Tibial nerve (tissue), 4 donors: ENCODE data around the gene ADI1. TPM values are rescaled to one million over a fixed set of nuclear protein-coding genes. Genes with fewer than 3 reads are reported as not detected.
A peak's percentile ranks its signal among the peaks of the same experiment; 100 is the strongest.

ENCODE experiments used
- DNase-seq, 2 donors: peaks; one replicate each; pipeline ENCODE4 v3.0.0-alpha.2; 2019; ENCODE audit warnings: low spot score in 2 of 2
- H3K27ac ChIP-seq, 4 donors: fragments of 200-600 bp; sonication (generic) in 3 of 4; one replicate each; pipeline ENCODE4 v1.5.1; 2017 to 2019; ENCODE audit warnings: mild to moderate bottlenecking in 1 of 4
- H3K27me3 ChIP-seq, 2 donors: fragments of 200-600 bp; sonication (generic) in 1 of 2; one replicate each; pipeline versions ENCODE4 v1.5.1 to v1.6.0; 2017 to 2019
- H3K36me3 ChIP-seq, 3 donors: fragments of 200-600 bp; sonication (generic); one replicate each; pipeline ENCODE4 v1.5.1; 2018 to 2019
- H3K4me1 ChIP-seq, 4 donors: fragments of 200-600 bp; sonication (generic) in 3 of 4; one replicate each; pipeline ENCODE4 v1.5.1; 2017 to 2019
- H3K4me3 ChIP-seq, 4 donors: fragments of 200-600 bp; sonication (generic) in 3 of 4; one replicate each; pipeline ENCODE4 v1.5.1; 2017 to 2019; ENCODE audit warnings: mild to moderate bottlenecking in 1 of 4, moderate library complexity in 1 of 4
- H3K9me3 ChIP-seq, 4 donors: fragments of 200-600 bp; sonication (generic) in 3 of 4; one replicate each; pipeline ENCODE4 v1.5.1; 2017 to 2019
- CTCF ChIP-seq, 5 experiments: fragments of 200-600 bp in 3 of 5; fragments of 450-650 bp in 2 of 5; sonication (generic) in 3 of 5; IDR thresholded peaks; one replicate each; pipeline ENCODE4 v1.5.1; 2016 to 2019; ENCODE audit warnings: antibody characterized with exemption in 5 of 5, mild to moderate bottlenecking in 3 of 5, moderate library complexity in 2 of 5
- EP300 ChIP-seq, 2 donors: sonication (generic); formaldehyde crosslinking; IDR thresholded peaks; one replicate each; pipeline ENCODE4 v1.6.1; 2017; ENCODE audit warnings: antibody characterized with exemption in 2 of 2, mild to moderate bottlenecking in 1 of 2
- POLR2A ChIP-seq, 2 donors: fragments of 450-650 bp; IDR thresholded peaks; one replicate each; pipeline ENCODE4 v1.6.1; 2017; ENCODE audit warnings: antibody characterized with exemption in 2 of 2, mild to moderate bottlenecking in 2 of 2, moderate library complexity in 2 of 2
- WGBS, 2 donors: methylation state at CpG; one replicate each; pipeline ENCODE4 v1.1.5; 2018; 5-methylcytosine and 5-hydroxymethylcytosine counted together
- total RNA-seq, 4 donors: library from RNA; depleted of rRNA; stranded (reverse); fragments of >200 nt; gene quantifications; one replicate each; pipeline ENCODE4 v1.1.0, GENCODE V29; 2016

The ADI1 gene
- total RNA-seq, 4 donors from 2014 or later: 51.9 to 112 (median 106) TPM

GRCh38 chr2:3489764-3490115 lies 29.6 kb downstream of the ADI1 start:
- DNase-seq: no peak
- WGBS, 2 donors: 82 to 83% methylated on average over 15 to 16 of the region's 16 CpGs

GRCh38 chr2:3488855-3489763 lies 30.2 kb downstream of the ADI1 start:
- no peak for DNase-seq
- Histone ChIP-seq H3K36me3 (peaks cover 0 to 29% (median 0%) of the 10 kb centered on the region in 3 donors), H3K27ac (peak overlapping the region in 1 of 4 donors; percentile 25), H3K4me1 (peaks cover 0 to 39% (median 4%) of the 10 kb centered on the region in 4 donors), H3K4me3 (no peak overlapping the region), H3K9me3 (peaks cover 0 to 3% (median 0%) of the 10 kb centered on the region in 4 donors), H3K27me3 (no peaks in the 10 kb centered on the region)
- 64 to 65% methylated on average over 21 to 23 of the region's 27 CpGs for WGBS, 2 donors
- no peak for TF ChIP-seq EP300 (IDR thresholded peaks at IDR 0.05)
- TF ChIP-seq CTCF (IDR thresholded peaks at IDR 0.05): no peak
- no peak for TF ChIP-seq POLR2A (IDR thresholded peaks at IDR 0.05)

More at GRCh38 chr2:3489764-3490115, 29.6 kb downstream of the ADI1 start:
- Histone ChIP-seq H3K36me3 (peaks cover 0 to 23% (median 0%) of the 10 kb centered on the region in 3 donors), H3K27ac (peak overlapping the region in 1 of 4 donors; percentile 65), H3K4me1 (peaks cover 0 to 40% (median 4%) of the 10 kb centered on the region in 4 donors), H3K9me3 (peaks cover 0 to 3% (median 0%) of the 10 kb centered on the region in 4 donors), H3K27me3 (no peaks in the 10 kb centered on the region), H3K4me3 (no peak overlapping the region)
- TF ChIP-seq POLR2A (IDR thresholded peaks at IDR 0.05): no peak
- no peak for TF ChIP-seq CTCF (IDR thresholded peaks at IDR 0.05)
- no peak for TF ChIP-seq EP300 (IDR thresholded peaks at IDR 0.05)

- peaks cover 0 to 30% (median 0%) of the 10 kb centered on the region in 4 donors for H3K4me1 ChIP-seq
- peaks cover 0 to 38% (median 0%) of the 10 kb centered on the region in 3 donors for H3K36me3 ChIP-seq
- no peak for DNase-seq
- 55 to 71% methylated on average over 5 to 6 of the region's 6 CpGs for WGBS, 2 donors
- no peaks in the 10 kb centered on the region for H3K27me3 ChIP-seq
- TF ChIP-seq CTCF (IDR thresholded peaks at IDR 0.05) (no peak), EP300 (IDR thresholded peaks at IDR 0.05) (no peak), POLR2A (IDR thresholded peaks at IDR 0.05) (no peak)
- H3K9me3 ChIP-seq: peaks cover 0 to 3% (median 0%) of the 10 kb centered on the region in 4 donors
- no peak overlapping the region for H3K4me3 ChIP-seq
- peak overlapping the region in 1 of 4 donors; percentile 25 for H3K27ac ChIP-seq
Measured at GRCh38 chr2:3488061-3488531, 31.2 kb downstream of the ADI1 start.

- Histone ChIP-seq H3K4me1 (peaks cover 0 to 28% (median 0%) of the 10 kb centered on the region in 4 donors), H3K36me3 (peaks cover 0 to 44% (median 0%) of the 10 kb centered on the region in 3 donors), H3K4me3 (no peak overlapping the region), H3K27ac (peak overlapping the region in 2 of 4 donors; percentile 25 to 55), H3K27me3 (no peaks in the 10 kb centered on the region), H3K9me3 (peaks cover 0 to 3% (median 0%) of the 10 kb centered on the region in 4 donors)
- 50 to 52% methylated on average over 10 of the region's 10 CpGs for WGBS, 2 donors
- no peak for TF ChIP-seq POLR2A (IDR thresholded peaks at IDR 0.05)
- TF ChIP-seq CTCF (IDR thresholded peaks at IDR 0.05): no peak
- TF ChIP-seq EP300 (IDR thresholded peaks at IDR 0.05): no peak
- DNase-seq: no peak
Measured at GRCh38 chr2:3487432-3487831, 31.9 kb downstream of the ADI1 start.

GRCh38 chr2:3487028-3487425 lies 32.3 kb downstream of the ADI1 start:
- Histone ChIP-seq H3K27me3 (no peaks in the 10 kb centered on the region), H3K4me3 (no peak overlapping the region), H3K36me3 (peaks cover 0 to 48% (median 0%) of the 10 kb centered on the region in 3 donors), H3K27ac (peak overlapping the region in 2 of 4 donors; percentile 25 to 55), H3K4me1 (peaks cover 0 to 24% (median 0%) of the 10 kb centered on the region in 4 donors), H3K9me3 (peaks cover 0 to 3% (median 0%) of the 10 kb centered on the region in 4 donors)
- DNase-seq: no peak
- WGBS, 2 donors: 64 to 84% methylated on average over 9 of the region's 9 CpGs
- no peak for TF ChIP-seq EP300 (IDR thresholded peaks at IDR 0.05)
- no peak for TF ChIP-seq CTCF (IDR thresholded peaks at IDR 0.05)
- TF ChIP-seq POLR2A (IDR thresholded peaks at IDR 0.05): no peak
